HT1080 (cell line): ENCODE results near the gene SETX. TPM values are rescaled to one million over a fixed set of nuclear protein-coding genes. Genes with fewer than 3 reads are reported as not detected.

Source experiments
- DNase-seq: peaks from one replicate; pipeline ENCODE4 v3.0.0-alpha.2; 2015; ENCODE audit warnings: low read depth
- total RNA-seq: library from RNA; depleted of rRNA; stranded (reverse); fragments of >200 nt; shearing (Covaris generic); gene quantifications from 2 replicates; pipeline ENCODE4 v1.2.3, GENCODE V29; 2014

SETX gene
- total RNA-seq, 1 experiment from 2014 or later = 16.1 TPM

DNA sequence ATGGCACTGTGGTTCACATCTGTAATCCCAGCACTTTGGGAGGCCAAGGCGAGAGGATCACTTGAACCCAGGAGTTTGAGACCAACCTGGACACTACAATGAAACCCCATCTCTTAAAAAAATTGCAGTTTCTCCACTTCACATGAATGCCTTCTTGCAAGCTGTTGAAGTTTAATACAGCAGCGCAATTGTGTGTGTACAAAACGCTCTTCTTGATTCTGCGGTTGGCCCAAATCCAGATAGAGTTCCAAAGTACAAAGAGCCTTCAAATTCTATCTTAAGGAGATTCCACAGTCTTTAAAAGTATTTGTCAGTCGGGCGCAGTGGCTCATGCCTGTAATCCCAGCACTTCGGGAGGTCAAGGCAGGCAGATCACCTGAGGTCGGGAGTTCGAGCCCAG, 9.3 kb upstream of the SETX start:
- no peak for DNase-seq

DNA sequence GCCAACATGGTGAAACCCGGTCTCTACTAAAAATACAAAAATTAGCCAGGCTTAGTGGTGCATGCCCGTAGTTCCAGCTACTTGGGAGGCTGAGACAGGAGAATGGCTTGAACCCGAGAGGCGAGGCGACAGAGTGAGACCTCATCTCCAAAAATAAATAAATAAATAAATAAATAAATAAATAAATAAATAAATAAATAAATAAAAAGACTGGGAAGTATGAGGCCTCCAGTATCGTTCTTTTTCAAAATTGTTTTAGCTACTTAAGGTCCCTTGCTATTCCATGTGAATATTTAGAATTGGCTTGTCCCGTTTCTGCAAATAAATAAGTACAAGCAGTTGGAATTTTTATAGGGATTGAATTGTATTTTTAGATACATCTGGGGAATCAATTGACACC, 3.0 kb upstream of the SETX start:
- DNase-seq = no peak

DNA sequence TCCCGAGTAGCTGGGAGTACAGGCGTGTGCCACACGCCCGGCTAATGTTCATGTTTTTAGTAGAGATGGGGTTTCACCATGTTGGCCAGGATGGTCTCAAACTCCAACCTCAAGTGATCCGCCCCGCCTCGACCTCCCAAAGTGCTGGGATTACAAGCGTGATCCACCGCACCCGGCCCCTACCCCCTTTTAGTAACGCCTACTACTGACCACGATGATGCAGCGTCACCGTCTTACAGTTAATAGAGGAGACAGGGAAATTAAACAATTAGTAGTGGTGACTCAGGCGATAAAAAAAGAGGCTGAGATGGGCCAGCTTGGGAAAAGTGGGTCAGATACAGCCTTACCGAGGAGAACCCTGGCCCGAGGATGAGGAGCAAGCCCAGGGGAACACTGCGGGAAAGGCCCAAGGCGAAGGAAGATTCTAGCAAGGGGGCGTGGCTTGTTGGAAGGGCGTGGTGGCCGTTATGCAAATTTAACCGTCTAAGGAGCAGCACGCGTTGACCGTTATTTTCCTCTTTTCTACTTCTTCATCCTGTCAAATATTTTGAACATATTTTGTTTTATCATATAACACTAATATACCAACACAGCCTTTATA, 1.6 kb upstream of the SETX start:
- no peak for DNase-seq

DNA sequence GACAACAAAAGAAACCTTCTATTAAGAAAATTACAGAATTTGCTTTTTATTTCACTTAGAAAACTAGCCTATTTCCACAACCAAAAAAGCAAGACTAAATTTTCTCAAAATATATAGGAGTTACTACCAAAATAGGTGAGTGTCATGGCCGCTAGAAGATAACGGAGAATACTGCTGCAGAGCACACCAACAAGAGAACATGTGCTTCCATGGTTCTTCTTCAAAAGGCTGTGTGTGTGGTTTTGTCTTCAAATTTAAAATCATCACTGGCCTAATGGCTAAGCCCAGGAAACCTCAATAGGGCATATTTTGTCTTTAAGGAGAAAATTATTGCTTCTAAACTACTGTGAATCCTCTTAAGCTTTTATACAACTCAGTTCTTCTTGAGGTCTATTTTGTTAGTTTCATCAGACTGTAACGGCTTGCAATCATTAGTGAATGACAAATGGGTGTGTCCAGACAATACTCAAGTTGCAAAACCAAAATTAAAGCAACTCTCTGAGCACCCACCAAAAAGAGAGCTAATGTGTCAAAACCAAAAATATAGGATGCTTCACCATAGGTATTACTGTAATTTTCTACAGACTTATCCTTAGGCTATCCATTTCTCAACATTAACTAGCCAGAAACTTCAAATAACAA, 3.3 kb downstream of the SETX start:
- no peak for DNase-seq

DNA sequence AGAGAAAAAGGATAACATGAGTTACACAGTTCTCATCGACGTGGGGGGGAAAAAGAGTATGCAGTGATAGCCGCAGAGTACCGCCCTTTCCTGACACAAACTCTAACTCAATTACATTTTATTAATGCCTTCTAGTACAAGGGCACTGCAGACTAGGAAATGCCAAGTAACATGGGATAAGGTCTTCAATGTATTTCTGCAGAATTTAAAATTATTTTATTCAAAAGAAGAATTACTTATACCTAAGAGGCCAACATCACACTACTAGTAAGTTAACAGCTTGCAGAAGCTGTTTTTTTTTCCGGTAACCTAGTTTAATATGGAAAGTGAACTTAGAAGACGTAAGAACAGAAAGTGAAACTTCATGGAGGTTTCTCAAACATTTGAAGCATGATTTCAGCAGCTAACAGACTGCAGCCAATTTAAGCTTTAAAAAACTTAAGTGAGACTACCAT, 3.9 kb downstream of the SETX start:
- DNase-seq = no peak

DNA sequence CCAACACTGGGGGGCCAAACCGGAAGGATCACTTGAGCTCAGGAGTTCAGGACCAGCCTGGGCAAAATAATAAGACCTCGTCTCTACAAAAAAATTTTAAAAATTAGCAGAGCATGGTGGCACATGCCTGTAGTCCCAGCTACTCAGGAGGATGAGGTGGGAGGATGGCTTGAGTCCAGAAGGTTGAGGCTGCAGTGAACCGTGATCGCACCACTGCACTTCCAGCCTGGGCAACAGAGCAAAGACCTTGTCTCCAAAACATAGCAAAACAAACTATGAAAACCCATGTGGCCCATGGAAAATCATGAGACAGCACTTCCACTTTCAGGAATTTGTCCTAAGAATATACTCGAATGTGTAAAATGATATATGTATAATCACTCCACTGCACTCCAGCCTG, 6.1 kb downstream of the SETX start:
- DNase-seq = no peak

DNA sequence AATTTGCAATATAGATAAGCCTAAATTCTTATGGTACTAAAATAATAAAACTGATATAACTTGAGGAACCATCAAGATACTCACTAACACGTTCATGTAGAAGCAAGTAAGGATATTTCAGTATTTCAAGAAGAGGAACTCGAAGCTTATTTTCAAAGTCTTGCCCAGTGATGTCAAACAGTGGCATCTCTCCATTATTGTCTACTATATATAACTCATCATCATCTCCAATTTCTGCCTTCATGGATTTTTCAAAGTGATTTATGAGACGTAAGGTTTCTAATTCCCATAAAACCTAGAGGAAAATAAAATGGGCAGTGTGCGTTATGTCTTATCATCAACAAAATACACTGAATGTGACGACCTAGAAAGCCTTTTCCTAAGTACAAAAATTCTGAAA, 8.6 kb downstream of the SETX start:
- no peak for DNase-seq

DNA sequence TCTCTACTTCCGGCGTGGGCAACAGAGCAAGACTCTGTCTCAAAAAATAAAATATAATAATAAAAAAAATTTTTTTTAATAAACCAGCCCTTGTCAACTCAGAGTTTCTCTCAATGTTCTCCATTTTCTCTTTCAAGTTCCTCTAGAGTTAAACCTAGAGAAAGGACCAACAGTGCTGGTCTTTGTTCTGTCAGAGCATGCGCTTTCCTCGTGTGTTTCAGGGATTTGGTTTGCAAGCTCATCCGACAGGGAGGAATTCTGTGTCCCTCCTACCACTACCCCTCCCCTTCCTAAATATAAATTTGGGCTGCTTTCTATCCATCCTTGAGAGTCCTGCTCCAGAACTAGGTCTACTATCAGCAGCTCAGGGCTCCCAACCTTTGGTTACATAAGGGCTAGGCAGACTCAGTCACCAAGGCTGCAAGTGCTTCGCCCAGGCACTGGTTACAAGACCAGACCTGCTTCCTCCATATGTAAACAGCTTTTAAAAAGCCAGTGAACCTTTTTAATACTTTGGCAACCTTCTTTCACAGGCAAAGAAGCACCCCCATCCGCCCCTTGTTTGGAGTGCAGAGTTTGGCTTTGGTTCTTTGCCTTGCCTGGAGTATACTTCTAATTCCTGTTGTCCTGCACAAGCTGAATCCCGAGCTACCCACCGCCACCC, 13.5 kb downstream of the SETX start:
- DNase-seq = no peak

DNA sequence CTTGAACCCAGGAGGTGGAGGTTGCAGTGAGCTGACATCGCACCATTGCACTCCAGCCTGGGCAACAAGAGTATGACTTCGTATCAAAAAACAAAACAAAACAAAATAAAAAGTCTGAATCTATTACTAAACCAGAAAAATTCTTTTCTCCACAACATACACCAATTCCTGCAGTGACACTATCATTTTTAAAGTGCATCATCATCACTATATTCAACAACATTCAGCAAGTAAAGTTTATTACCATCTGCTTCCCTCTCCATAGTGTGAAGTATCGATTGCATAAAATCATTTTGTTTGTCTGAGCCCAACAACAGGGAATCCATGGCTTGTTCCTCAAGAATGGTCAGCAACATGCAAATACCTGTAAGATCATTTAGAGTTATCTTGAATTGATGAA, 20.4 kb downstream of the SETX start:
- no peak for DNase-seq

DNA sequence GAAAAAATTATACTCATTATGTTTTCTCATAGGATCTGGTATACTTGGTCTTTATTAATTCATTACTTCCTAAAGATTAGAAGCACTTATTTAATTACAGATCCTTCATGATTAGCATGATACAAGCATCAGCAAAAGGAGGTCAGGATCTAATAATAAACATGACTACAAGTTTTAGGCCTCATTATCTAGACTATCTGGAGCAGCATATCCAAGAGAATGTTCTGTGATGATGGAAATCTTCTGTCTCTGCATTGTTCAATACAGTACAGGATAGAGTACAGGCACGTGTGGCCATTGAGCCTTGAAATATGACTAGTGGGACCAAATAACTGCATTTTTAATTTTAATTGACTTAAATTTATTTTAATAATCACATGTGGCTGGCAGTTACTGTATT, 21.2 kb downstream of the SETX start:
- no peak for DNase-seq

DNA sequence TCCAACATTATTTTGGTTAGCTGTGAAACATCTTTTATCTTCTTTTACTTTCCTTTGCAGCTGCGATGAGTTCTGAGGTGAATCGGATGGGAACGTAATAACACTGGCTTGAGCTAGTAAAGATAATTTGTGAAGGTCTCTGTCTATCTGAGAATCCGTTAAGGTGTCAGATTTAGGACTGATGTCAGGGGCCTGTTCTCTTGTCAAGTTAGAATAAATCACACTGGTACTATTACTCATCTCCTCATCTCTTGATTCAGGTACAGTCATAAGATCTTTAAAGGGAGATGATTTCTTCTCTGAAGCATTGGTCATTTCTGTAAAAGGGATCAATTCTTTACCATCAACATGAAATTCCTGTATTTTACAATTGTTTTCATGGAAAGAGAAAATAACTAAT, 26.2 kb downstream of the SETX start:
- DNase-seq = no peak

DNA sequence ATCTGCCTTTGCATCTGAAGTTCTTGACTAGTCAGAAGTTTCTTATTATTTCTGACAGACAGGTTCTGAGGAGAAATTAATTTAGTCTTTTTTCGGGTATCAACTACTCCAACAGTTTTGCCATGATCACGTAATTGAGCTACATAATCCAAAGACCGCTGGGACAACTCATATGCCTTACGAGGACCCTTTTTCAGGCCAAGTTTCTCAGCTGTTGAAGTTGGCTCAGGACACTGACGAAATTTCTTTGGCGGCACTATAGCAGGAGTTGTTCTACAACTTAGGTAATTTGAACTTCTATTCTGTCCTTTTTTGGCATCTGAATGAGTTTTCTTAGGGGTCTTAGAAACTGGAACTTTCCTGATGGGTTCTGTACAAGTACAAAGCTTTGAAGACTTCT, 27.2 kb downstream of the SETX start:
- DNase-seq = no peak

DNA sequence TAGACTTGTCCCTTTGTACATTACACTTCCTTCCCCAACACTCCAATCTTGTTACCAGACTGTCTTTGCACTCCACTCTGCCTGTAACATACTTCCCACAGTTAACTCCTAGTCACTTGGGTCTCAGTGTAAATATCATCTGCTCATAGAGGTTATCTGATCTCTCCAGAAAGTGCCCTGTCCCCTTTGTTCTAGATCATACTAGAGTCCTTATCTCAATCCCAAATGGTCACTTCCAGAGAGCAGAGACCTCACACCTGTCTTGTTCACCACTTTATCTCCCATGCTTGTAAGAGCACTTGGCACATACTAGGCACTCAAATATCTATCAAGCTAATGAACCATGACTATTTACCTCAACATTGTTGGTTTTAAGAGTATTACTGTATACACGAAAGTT, 30.4 kb downstream of the SETX start:
- DNase-seq = no peak

DNA sequence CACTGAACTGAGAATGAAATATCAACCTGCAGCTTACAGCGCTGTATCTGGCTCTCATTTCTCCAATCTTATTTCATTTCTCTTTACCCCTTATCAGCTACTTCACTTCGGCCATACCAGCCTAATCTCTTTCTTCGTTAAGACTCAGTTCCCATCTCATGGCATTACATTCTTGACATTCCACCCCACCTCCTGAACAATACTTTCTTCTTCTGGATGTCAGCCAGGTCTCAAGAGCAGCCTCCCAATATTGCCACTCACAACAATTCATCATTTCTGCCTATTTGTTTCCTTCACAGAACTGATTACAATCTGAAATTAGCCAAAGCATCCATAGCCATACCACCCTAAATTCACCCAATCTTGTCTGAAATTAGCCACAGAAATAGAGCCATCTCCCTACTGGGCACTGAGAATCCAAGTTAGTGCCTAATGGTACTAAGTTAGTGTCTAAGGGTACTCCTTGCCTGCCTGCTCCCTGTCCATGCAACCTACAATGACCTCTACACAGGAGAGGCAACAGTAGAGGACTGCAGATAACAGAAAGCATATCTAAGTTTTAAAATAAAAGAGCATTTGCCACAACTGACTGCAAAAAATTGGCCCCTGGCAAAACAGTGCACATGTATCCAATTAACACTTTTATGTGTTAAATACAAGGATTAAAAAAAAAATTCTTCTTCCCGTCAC, 35.2 kb downstream of the SETX start:
- no peak for DNase-seq

DNA sequence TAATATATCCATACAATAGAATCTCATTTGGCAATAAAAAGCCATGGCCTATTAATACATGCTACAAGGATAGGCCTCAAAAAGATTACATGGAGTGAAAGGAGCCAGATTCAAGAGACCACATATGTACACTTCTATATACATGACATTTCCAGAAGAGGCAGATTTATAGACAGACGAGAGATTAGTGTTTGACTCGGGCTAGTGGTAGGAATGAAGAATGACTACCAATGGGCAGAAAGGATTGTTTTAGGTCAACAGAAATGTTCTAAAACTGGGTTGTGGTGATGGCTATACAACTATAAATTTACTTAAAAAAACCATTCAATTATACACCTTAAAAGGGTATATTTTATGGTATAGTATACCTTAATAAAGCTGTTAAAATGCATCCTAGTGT, 41.9 kb downstream of the SETX start:
- DNase-seq = no peak

DNA sequence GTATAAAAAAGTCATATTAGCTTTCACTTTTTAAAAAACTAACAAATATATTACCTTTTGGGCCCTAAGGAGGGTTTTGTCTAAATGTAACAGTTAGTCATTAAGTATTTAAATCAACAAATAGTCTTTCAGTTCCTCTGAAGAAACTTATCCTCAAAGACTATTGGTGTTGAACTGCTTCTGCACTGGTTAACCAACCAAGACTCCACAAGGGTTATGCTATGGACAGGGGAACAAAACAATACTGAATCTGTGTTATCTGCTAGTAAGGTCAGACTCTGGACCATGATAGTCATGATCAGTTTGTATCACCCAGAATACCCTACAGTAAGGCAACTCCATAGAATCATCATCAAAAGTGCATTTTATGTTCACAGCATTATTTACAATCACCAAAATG, 42.4 kb downstream of the SETX start:
- no peak for DNase-seq

DNA sequence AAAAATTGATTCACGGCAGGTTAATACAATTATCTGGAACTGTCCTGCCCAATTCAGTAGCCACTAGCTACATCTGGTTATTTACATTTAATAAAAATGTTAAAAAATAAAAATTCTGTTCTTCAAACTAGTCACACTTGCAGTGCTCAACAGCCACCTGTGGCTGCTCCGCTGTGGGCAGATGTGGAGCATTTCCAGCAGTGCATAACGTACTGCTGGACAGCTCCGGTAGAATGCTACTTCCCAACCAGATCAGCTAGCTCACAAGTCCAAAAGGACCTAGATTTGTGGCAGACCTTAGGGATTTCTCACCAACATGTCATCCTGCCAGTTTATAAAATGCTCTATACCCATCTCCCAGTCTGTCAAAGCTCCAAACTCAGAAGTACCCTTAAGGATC, 42.8 kb downstream of the SETX start:
- no peak for DNase-seq

DNA sequence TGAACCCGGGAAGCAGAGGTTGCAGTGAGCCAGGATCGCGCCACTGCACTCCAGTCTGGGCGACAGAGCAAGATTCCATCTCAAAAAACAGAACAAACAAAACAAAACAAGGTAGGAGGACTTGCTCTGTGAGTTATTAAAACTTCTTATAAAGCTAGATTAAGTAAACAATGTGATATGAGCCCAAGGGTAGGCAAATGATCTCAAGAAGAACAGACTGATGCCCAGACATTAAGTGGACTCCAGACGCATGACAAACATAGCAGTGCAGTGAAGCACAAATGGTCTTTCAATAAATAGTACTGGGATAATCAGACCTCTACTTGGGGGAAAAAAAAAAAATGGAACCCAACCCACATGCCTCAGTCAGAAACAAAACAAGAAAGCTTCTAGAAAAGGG, 45.7 kb downstream of the SETX start:
- DNase-seq = no peak

DNA sequence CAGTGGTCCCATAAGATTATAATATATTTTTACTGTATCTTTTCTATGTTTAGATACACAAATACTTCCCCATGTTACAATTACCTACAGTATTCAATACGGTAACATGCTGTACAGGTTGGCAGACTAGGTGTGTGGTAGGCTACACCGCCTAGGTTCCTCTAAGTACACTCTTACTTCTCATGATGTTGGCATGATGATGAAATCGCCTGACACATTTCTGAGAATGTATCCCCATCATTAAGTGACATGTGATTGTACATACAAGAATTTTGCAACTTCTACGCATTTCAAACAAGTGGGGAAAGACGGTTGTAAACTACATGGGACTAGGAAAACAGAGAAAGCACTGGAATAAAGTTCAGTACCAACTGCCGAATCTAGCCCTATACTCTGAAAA, 53.3 kb downstream of the SETX start:
- no peak for DNase-seq

DNA sequence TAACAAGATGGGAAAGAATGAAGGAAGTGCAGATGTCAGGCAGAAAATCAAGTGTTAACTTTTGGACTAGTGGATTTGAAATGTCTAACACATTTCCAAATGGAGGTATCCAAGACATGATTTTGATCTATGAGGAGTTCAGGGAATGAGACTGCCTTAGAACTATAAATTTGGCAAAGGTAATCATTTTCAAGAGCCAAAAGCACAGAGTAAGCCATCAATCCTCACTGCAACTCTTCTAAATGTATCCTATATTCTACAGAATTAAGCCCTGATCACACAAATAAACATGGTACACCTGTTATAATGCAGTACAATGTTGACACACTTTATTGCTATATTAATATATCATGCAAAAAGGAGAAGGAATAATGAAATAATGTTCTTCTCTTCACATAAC, 55.6 kb downstream of the SETX start:
- no peak for DNase-seq

DNA sequence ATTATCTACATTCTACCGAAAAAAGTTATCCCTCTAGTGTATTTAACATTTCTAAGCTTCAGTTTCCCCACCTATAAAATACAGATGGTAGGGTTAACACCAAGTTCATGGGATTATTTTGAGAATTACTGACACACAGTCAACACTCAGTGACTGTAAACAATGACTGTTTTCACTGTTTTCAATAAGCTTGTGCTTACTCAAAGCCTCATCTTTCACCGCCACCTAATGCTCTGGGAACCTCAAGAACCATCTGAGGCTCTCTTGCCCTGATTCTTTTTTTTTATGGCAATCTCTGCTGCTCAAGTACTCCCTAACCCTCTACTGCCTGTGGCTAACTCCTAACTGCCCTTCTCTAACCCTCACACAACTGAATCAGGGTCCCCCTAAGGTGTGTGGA, 59.6 kb downstream of the SETX start:
- no peak for DNase-seq

DNA sequence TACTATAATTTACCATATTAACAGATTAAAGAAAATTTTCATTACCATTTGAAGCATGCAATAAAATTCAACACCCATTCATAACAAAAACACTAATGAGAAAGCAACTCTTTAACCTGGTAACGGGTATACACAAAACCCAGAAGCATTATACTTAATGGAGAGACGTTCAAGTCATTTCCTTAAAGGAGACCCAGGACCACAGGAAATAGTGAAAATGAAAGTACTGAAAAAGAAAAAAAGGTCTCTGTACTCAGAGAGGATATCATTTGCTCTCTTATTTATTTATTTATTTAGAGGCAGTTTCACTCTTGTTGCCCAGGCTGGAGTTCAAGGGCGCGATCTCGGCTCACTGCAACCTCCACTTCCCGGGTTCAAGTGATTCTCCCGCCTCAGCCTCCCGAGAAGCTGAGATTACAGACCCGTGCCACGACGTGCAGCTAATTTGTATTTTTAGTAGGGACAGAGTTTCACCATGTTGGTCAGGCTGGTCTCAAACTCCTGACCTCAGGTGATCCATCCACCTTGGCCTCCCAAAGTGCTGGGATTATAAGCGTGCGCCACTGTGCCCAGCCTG, 61.6 kb downstream of the SETX start:
- no peak for DNase-seq
